GM18858 (cell line): ENCODE measurements around the gene LRRC8D.

Experiments
- ATAC-seq: cut with Tn5 transposase; IDR thresholded peaks from one replicate; pipeline ENCODE4 v1.9.1; 2021; ENCODE audit not compliant: unreplicated experiment

LRRC8D gene

GRCh38 chr1:89832496-89833127 is 11.8 kb downstream of the LRRC8D start:
- ATAC-seq, result no peak

- no peak for ATAC-seq
Measured at GRCh38 chr1:89833183-89834082, 12.6 kb downstream of the LRRC8D start.

GRCh38 chr1:89834083-89834704 is 13.4 kb downstream of the LRRC8D start:
- ATAC-seq, result no peak

- no peak for ATAC-seq
Measured at GRCh38 chr1:89836252-89837035, 15.6 kb downstream of the LRRC8D start.

GRCh38 chr1:89837036-89837481 is 16.2 kb downstream of the LRRC8D start:
- no peak for ATAC-seq

GRCh38 chr1:89837510-89837909 is 16.7 kb downstream of the LRRC8D start:
- no peak for ATAC-seq

GRCh38 chr1:89839516-89839915 is 18.7 kb downstream of the LRRC8D start:
- ATAC-seq, result no peak

- no peak for ATAC-seq
Measured at GRCh38 chr1:89841507-89841906, 20.7 kb downstream of the LRRC8D start.

GRCh38 chr1:89842567-89843272 is 21.9 kb downstream of the LRRC8D start:
- ATAC-seq, result peak; percentile 44

GRCh38 chr1:89843273-89844130 is 22.7 kb downstream of the LRRC8D start:
- ATAC-seq, result peak; percentile 69

- ATAC-seq, result no peak
Measured at GRCh38 chr1:89844241-89844807, 23.5 kb downstream of the LRRC8D start.

GRCh38 chr1:89844860-89845259 is 24.0 kb downstream of the LRRC8D start:
- no peak for ATAC-seq

- no peak for ATAC-seq
Measured at GRCh38 chr1:89847191-89847729, 26.4 kb downstream of the LRRC8D start.

GRCh38 chr1:89850844-89851415 is 30.1 kb downstream of the LRRC8D start:
- no peak for ATAC-seq

GRCh38 chr1:89854140-89854539 is 33.3 kb downstream of the LRRC8D start:
- no peak for ATAC-seq

GRCh38 chr1:89855413-89856123 is 34.7 kb downstream of the LRRC8D start:
- ATAC-seq, result peak; percentile 86

GRCh38 chr1:89863165-89863830 is 42.5 kb downstream of the LRRC8D start:
- ATAC-seq, result no peak
